Right lobe of liver (tissue), 4 donors: ENCODE results near the gene SAMD11.

Experiments
- POLR2A ChIP-seq: fragments of 450-650 bp; IDR thresholded peaks from one replicate; pipeline ENCODE4 v1.6.1; 2017; ENCODE audit warnings: antibody characterized with exemption, mild to moderate bottlenecking
- TF ChIP-seq, protein P1 (sequence below), 4 donors: fragments of 200-600 bp in 3 of 4; fragments of 450-650 bp in 1 of 4; IDR thresholded peaks; one replicate each; pipeline versions ENCODE4 v1.5.1 to v1.8.0; 2016 to 2022; ENCODE audit warnings: antibody characterized with exemption in 4 of 4, mild to moderate bottlenecking in 2 of 4
- donor health status: DM: no; HTN: no; CAD: no.
- donor health status: DM: no; HTN: no; CAD: no.
- donor health status: DM: no; HTN: yes; CAD: no.

- TF ChIP-seq, protein P1, sequence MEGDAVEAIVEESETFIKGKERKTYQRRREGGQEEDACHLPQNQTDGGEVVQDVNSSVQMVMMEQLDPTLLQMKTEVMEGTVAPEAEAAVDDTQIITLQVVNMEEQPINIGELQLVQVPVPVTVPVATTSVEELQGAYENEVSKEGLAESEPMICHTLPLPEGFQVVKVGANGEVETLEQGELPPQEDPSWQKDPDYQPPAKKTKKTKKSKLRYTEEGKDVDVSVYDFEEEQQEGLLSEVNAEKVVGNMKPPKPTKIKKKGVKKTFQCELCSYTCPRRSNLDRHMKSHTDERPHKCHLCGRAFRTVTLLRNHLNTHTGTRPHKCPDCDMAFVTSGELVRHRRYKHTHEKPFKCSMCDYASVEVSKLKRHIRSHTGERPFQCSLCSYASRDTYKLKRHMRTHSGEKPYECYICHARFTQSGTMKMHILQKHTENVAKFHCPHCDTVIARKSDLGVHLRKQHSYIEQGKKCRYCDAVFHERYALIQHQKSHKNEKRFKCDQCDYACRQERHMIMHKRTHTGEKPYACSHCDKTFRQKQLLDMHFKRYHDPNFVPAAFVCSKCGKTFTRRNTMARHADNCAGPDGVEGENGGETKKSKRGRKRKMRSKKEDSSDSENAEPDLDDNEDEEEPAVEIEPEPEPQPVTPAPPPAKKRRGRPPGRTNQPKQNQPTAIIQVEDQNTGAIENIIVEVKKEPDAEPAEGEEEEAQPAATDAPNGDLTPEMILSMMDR (IDR thresholded peaks at IDR 0.05): no peak
- no peak for TF ChIP-seq POLR2A
Observed at GRCh38 chr1:992362-992761, 68.6 kb downstream of the SAMD11 start.
